Lower leg skin (tissue), 4 donors: ENCODE measurements around the gene CCNI2. TPM values are rescaled to one million over a fixed set of nuclear protein-coding genes. Genes with fewer than 3 reads are reported as not detected.

Source experiments
- DNase-seq, 2 donors: peaks; one replicate each; pipeline ENCODE4 v3.0.0-alpha.2; 2019; ENCODE audit warnings: low spot score in 2 of 2
- H3K4me3 ChIP-seq: fragments of 200-600 bp; sonication (generic); 2 replicates; pipeline ENCODE4 v1.5.1; 2017; ENCODE audit warnings: mild to moderate bottlenecking, low read depth; ENCODE audit not compliant: poor library complexity, severe bottlenecking
- POLR2A ChIP-seq, 2 donors: fragments of 450-650 bp; IDR thresholded peaks; one replicate each; pipeline ENCODE4 v1.6.1; 2016 to 2017; ENCODE audit warnings: antibody characterized with exemption in 2 of 2, mild to moderate bottlenecking in 1 of 2, moderate library complexity in 1 of 2
- WGBS, 2 donors: methylation state at CpG; one replicate each; pipeline ENCODE4 v1.1.5; 2018; 5-methylcytosine and 5-hydroxymethylcytosine counted together
- intact Hi-C: fragments of 100-400 bp; cut with DNase I; formaldehyde crosslinking; loops from one replicate; pipeline ENCODE4 v1.15.0; 2023; ENCODE audit warnings: low total_unique reads
- total RNA-seq, 4 donors: library from RNA; depleted of rRNA; stranded (reverse); fragments of >200 nt; gene quantifications; one replicate each; pipeline ENCODE4 v1.1.0, GENCODE V29; 2016
- TF ChIP-seq, protein P1 (sequence below), 3 donors: fragments of 450-650 bp; IDR thresholded peaks; one replicate each; pipeline ENCODE4 v1.5.1; 2016; ENCODE audit warnings: antibody characterized with exemption in 3 of 3, mild to moderate bottlenecking in 3 of 3, moderate library complexity in 2 of 3

The CCNI2 gene
- total RNA-seq, 4 donors from 2014 or later = 0.49 to 0.74 TPM; not detected in 2

DNA sequence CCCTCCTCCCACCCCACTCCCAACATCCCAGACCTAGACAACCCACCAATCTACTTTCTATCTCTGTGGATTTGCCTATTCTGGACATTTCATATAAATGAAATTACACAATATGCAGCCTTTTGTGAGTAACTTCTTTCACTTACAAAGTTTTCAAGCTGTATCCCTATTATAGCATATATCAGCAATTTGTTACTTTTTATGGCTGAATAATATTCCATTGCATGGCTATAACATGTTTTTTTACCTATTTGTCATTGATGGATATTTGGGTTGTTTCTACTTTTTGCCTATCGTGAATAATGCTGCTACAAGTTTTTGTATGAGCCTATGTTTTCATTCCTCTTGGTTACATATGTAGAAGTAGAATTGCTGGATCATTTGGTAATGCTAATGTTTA is 8.0 kb upstream of the CCNI2 start:
- no peak overlapping the region for H3K4me3 ChIP-seq
- no peak for DNase-seq
- TF ChIP-seq, protein P1, sequence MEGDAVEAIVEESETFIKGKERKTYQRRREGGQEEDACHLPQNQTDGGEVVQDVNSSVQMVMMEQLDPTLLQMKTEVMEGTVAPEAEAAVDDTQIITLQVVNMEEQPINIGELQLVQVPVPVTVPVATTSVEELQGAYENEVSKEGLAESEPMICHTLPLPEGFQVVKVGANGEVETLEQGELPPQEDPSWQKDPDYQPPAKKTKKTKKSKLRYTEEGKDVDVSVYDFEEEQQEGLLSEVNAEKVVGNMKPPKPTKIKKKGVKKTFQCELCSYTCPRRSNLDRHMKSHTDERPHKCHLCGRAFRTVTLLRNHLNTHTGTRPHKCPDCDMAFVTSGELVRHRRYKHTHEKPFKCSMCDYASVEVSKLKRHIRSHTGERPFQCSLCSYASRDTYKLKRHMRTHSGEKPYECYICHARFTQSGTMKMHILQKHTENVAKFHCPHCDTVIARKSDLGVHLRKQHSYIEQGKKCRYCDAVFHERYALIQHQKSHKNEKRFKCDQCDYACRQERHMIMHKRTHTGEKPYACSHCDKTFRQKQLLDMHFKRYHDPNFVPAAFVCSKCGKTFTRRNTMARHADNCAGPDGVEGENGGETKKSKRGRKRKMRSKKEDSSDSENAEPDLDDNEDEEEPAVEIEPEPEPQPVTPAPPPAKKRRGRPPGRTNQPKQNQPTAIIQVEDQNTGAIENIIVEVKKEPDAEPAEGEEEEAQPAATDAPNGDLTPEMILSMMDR (IDR thresholded peaks at IDR 0.05) = no peak
- no peak for TF ChIP-seq POLR2A (IDR thresholded peaks at IDR 0.05)
- WGBS, 2 donors = 85% methylated on average over 1 of the region's 1 CpG
- intact Hi-C loops = no loop called here

- TF ChIP-seq, protein P1 (IDR thresholded peaks at IDR 0.05) = no peak
- TF ChIP-seq POLR2A (IDR thresholded peaks at IDR 0.05) = no peak
- WGBS, 2 donors = 86 to 98% methylated on average over 2 of the region's 2 CpGs
- H3K4me3 ChIP-seq = no peak overlapping the region
- DNase-seq = no peak
- intact Hi-C loops = no loop called here
These were observed 5.1 kb upstream of the CCNI2 start for GRCh38 chr5:132742158-132742557.

DNA sequence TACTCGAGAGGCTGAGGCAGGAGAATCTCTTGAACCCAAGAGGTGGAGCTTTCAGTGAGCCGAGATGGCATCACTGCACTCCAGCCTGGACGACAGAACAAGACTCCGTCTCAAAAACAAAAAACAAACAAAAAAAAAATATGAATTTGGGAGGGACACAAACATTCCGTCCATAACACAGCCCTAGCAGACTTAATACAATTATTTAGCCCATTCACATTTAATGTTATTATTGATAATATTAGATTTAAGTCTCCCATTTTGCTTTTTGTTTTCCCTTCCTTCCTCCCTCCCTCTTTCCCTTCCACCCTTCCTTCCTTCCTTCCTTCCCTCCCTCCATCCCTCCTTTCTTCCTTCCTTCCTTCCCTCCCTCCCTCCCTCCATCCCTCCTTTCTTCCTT is 4.6 kb upstream of the CCNI2 start:
- intact Hi-C loops = no loop called here
- no peak for TF ChIP-seq POLR2A (IDR thresholded peaks at IDR 0.05)
- TF ChIP-seq, protein P1 (IDR thresholded peaks at IDR 0.05) = no peak
- 93 to 96% methylated on average over 5 of the region's 5 CpGs for WGBS, 2 donors
- DNase-seq = no peak
- H3K4me3 ChIP-seq = no peak overlapping the region

- H3K4me3 ChIP-seq = no peak overlapping the region
- intact Hi-C loops = no loop called here
- WGBS, 2 donors = 68 to 90% methylated on average over 2 of the region's 2 CpGs
- no peak for DNase-seq
- TF ChIP-seq, protein P1 (IDR thresholded peaks at IDR 0.05) = no peak
- no peak for TF ChIP-seq POLR2A (IDR thresholded peaks at IDR 0.05)
These were observed 2.6 kb upstream of the CCNI2 start for GRCh38 chr5:132744659-132745058.

DNA sequence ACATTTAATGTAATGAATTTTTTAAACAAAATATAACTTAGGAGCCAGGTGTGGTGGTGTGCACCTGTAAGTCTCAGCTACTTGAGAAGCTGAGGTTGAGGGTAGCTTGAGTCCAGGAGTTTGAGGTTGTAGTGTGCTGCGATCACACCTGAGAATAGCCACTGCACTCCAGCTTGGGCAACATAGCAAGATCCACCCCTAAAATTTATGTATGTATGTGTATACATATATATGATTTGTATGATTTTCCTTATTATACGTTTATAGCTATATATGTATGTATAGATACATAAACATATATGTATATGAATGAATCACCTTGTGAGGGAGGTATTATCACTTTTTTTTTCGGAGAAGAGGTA is 653 bp upstream of the CCNI2 start:
- no peak for TF ChIP-seq POLR2A (IDR thresholded peaks at IDR 0.05)
- TF ChIP-seq, protein P1 (IDR thresholded peaks at IDR 0.05) = no peak
- intact Hi-C loops = no loop called here
- no peak for DNase-seq
- H3K4me3 ChIP-seq = no peak overlapping the region
- whole genome bisulfite sequencing, 2 donors = 23 to 29% methylated on average over 3 of the region's 3 CpGs

DNA sequence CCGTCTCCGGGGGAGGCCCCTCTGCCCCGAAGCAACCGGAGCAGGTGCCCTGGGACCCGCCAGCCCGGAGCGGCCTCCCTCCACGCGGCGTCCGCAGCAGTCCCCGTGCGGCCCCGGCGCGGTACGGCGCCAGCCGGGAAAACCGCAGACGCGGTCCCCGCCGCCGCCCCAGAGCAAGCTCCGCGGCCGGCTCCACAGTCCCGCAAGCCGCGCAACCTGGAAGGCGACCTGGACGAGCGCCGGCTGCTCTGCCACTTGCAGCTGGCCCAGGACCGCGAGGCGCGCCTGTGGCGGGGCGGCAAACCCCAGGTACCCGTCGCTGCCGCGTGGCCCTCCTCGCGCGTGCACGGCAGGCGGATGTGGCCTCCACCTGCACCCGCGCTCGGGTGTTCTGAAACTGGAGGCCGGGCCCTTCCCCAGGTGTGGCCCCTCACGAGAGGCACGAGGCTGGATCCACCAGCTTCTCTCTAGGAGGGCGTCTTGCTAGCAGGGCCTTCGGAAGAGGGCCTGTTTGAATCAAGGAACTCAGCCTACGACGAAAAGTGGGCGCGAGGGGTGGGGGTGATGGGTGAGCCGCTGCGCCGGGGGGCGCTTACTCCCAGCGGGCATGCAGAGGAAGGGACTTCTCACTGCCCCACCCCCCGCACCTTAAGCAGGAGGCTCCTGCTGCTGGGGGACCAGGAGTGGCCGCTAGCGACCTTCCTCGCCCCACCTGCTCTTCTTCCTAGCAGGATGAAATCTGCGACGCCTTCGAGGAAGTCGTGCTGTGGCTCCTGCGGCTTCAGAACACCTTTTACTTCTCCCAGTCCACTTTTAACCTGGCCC is 602 bp downstream of the CCNI2 start:
- TF ChIP-seq, protein P1 (IDR thresholded peaks at IDR 0.05) = no peak
- TF ChIP-seq POLR2A (IDR thresholded peaks at IDR 0.05) = no peak
- H3K4me3 ChIP-seq = no peak overlapping the region
- intact Hi-C loops = no loop called here
- DNase-seq = no peak
- 52 to 72% methylated on average over 25 to 44 of the region's 76 CpGs for WGBS, 2 donors
